Stimulated activated CD4-positive, alpha-beta T cell treated with anti-CD3 and anti-CD28 coated beads, Interleukin-1b, Interleukin-23, amount 100 ng/mL, for 48 hours (primary cell): Measurements from ENCODE around the gene VTI1A.
"Not testable (repeated sequence)": the region's sequence is repeated elsewhere in the genome, so short reads cannot be mapped to it uniquely, and the experiment has no call there.

ENCODE experiments used
- DNase-seq: peaks from one replicate; pipeline ENCODE4 v3.0.0-alpha.2; 2020

The VTI1A gene

DNA sequence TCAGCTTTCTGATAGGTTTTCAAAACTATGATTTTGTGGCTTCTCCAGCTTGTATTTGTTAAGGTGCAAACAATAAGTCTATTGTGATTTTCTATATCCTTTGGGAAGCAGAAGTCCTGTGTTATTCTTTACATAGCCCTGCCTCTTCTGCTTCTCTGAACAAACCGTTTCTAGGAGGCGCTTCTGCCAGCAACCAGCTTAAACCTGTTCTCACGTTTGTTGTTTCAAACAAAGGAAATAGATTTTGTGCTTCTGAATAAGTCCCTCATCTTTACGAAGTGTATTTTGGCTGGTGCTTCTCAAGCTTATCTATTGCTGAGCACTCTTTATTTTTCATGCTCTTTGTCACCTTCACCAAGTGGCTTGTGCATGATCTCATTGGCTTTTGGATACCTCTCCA lies 61.0 kb downstream of the VTI1A start:
- no peak for DNase-seq

DNA sequence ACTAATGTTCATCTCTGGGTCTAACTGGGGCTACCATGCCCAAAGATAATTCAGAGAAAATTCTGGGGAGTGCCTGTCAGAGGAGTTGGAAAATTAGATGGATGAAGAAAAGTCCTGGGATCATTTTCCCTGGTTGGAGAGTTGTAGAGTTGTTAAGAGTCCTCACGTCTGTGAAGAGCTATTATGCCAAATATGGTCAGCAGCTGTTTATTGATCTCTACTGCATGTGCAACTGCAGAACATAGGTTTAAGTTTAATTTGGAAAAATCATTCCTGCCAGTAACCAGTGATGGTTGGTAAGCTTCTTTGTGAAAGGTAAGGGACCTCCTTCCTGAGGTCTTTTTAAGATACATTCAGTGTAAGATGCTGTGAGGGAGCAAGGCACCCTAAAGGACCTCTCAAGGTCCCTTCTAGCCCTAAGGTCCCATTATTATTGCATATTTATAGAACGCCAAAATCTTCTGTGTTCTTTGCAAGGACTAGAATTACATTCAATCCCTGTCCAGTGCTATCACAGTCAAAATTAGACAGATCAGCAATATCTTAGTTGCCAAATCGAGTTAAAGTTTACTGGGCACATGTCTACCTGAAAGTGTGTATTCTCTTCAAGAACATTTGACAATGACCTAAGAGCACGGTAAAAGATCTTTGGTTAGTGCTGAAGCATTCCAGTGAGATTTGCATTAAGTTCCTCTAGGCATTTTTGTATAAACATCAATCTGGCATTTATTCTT lies 62.7 kb downstream of the VTI1A start:
- DNase-seq: no peak

DNA sequence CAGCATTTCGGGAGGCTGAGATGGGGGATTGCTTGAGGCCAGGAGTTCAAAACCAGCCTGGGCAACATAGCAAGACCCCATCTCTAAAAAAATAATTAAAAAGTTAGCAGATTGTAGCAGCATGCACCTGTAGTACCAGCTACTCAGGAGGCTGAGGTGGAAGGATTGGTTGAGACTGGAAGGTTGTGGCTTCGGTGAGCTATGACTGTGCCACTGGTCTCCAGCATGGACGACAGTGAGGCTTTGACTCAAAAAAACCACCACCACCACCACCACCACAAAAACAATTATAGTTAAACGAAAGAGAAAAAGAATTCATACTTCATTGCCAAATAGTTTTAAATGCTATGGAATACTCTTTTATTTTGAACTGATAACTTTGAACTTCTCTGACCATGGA lies 63.4 kb downstream of the VTI1A start:
- peak; percentile 6 for DNase-seq

DNA sequence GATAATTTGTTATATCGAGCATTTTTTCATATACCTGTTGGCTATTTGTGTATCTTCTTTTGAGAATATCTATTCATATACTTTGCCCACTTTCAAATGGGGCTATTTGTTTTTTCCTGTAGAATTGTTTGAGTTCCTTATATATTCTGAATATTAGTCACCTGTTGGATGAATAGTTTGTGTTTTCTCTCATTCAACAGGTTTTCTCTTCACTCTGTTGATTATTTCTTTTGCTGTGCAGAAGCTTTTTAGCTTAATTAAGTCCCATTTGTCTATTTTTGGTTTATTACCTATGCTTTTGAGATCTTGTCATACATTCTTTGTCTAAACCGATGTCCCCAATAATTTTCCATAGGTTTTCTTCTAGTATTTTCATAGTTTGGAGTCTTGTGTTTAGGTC lies 65.3 kb downstream of the VTI1A start:
- DNase-seq: no peak

DNA sequence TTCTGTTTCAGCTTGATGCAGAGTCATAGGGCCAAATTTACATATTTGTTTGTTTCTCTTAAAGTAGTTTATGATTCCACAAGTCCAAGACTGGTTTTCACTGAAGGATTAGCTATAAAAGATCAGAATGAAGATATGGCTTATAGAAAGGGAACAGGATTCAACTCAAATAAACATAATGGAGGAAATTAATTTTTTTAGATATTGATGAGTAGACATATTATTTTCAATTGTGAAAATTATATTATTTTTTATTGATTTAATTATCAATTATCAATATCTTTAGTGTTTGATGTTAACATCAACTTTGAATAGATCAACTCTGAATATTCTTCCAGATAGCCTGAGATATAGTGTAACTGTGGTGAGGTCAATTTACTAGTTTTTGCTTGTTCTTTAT lies 68.1 kb downstream of the VTI1A start:
- DNase-seq: no peak

DNA sequence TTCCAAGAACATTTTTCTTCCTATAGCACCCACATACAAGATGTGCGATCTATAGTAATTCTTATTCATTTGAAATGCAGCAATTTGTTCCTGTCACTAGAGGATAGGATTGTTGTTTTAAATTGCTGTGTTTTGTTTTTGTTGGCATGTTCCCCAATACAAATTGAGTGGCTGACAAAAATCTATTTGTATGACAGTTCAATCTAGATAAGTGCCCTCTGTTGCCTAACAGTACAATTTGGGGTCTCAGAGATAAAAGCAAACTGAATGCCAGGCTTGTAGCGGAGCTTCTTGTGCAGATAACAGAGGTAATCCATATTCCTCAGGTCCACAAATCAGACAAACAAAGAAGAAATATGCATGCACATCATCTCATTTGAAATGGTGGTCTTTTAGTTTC lies 68.8 kb downstream of the VTI1A start:
- DNase-seq: no peak

DNA sequence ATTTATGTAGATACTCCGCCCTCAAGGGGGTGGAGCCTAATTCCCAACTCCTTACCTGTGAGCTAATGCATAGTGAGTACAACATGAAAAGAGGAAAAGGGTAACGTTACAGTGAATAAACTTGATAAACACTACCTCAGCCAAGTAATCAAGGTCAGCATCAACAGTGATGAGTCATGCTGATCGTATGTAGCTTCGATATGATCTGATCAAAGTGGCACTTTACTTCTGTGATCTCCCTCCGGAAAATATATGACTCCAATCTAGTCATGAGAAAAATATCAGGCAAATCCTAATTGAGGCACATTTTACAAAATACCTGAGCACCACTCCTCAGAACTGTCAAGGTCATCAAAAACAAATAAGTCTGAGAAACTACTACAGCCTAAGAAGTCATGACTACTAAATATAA lies 70.4 kb downstream of the VTI1A start:
- no peak for DNase-seq

DNA sequence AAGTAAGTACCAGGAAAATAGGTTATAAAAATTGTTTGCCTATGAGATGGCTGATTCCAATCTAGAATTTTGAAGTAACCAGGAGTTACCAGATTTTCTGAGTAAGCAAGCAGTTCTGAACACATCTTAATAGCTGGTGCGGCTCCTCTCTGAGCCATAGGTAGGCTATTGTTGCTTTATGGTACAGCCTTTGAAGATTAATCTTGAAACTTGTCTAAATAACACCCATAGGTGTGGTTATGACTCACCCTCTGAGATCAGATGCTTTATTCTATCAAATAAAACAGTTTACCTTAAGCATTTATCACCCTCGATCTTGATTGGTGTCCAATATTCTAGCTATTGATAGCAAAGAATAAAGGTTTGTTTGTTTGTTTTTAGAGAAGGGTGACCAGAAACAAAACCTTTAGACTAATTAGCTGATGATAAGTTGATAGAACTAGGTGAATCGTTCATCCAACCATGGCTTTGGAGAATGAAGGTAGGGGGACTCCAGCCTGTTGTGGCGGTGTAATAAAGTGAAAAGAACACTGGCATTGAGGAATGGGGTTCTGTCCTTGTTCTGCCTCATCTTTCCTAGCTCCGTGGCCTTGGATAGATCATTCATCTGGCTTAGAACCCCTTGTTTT lies 72.2 kb downstream of the VTI1A start:
- peak; percentile 38 for DNase-seq

DNA sequence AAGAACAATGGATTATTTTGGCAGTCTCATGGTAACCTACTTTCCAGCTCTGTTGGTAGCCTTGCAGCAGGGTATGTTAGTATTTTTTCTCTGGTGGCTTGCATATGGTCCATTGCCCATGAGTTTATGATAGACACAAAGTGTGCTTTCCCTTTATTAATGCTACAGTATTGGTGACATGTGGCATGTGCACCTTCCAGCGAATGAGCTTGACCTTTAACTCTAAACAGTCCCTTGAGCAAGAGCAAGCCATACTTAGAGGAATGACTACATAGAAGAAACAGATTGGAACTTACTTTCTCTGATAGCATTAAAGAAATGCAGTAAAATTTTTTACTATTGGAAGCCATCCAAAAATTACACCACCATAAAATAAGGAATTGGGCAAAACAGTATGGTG lies 73.9 kb downstream of the VTI1A start:
- no peak for DNase-seq

DNA sequence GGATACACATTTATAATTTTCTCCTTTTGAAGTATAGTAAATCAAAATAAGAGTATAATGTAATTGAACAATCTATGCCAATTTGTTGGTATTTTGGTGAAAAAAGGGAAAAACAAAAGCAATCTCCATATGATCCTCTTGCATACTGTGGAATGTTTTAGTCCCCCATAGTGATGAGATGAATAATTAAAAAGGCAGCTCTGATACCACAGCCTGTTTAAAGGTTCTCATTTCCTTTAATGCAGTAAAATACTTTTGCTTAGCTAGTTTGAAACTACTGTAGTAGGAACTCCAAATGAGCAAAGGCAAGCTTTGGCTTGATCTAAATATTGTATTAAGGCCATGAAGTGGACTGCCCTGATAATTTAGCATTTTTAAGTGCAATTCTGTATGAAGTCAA lies 77.6 kb downstream of the VTI1A start:
- no peak for DNase-seq

DNA sequence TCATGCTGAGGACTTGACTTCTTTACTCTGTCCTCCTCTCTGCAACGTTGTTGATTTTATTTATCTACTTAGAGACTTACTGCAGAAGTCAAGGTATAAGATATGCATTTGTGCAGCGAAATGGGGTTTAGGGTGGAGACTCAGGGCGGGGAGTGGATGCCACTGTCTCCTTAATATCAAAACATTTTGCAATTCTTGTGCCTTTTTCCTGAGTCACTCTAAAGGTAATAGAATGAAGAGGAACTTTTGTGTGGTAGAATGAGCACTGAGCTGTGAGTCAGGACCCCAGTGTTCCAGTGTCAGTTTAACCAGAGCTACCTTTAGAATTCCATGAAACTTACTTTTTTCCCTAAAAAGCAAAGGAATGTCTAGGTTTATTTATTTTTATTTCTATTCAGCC lies 78.2 kb downstream of the VTI1A start:
- no peak for DNase-seq

DNA sequence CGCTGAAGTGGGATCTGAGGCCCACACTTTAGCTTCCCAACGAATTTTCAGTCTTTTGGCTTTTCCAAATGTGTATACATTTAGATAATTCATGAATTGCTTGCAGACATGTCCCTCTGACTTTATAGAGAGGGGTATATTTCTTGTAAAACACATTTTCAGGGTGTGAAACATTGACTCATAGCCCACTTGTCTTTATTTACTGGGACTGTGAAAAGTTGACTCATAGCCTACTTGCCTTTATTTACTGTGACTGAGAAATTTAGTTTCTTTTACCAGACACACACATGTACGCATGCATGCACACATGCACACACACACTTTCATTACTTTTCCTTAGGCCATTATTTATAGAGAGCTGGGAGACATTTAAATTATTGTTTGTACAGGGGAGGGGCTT lies 79.1 kb downstream of the VTI1A start:
- DNase-seq: no peak

DNA sequence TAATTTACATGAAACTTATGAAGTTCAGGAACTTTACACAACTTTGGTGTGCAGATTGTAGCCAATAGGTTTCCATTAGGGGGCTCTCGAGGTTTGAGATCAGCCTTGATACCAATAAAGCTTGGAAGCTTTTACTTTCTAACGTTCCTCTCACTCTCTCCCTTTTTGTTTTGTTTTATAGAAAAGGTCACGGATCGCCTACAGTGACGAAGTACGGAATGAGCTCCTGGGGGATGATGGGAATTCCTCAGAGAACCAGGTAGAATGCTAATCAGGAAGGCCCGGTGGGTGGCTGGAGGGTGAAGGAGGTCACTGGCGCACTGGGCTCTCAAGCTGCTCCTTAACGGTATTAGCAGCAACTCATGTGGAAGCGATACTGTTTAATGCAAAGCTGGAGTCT lies 79.9 kb downstream of the VTI1A start:
- DNase-seq: no peak

DNA sequence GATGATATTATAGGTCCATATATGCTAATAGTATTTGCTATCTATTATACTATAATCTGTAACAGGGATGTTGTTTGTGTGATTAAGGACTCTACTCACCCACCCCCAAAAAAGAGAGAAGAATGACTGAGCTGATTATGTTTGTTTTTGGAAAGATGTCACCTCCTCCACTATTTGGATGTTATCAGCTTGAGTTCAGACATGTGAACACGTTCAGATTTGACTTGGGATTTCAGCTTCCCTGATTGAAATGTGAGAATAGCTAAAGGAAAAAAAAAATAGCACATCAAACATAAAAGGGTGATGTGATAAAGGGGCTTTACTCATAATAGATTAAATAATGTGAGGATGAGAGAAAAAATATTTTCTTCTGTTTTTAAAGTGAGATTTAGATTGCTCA lies 81.2 kb downstream of the VTI1A start:
- DNase-seq: no peak

DNA sequence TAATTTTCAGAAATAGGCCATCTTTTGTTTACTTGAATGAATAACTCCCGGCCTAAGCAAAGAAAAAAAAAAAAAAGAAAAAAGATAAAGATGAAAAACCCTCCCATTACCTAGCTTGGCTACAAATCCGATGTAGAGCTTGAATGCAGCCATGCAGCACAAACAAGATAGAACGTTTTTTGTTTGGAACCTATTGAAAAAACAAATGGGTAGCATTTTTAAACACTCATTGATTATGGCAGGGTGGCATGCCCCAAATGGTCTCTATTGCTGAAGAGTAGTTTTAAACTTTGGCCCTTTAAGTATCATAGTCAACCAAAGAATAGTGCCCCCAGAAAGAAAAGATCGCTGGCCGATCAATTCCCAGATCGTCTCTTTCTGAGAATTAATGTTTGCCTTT lies 84.4 kb downstream of the VTI1A start:
- no peak for DNase-seq

DNA sequence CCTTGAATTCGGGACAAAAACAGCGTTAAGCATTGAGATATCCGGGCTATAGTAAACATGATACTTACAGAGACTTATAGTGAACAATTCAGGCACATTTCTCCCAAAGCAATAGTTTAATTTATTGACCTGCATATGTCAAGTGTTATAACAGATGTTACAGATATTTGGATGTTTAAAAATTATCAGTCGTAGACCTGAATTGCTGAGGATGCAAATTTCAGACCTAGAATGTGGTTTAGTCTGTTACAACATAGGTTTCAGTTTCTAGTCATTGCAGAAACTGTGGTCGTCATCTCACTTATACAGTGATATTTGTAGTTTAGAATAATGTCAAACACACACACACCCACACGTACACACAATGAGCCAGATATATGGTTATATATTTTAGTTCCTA lies 85.2 kb downstream of the VTI1A start:
- DNase-seq: no peak

DNA sequence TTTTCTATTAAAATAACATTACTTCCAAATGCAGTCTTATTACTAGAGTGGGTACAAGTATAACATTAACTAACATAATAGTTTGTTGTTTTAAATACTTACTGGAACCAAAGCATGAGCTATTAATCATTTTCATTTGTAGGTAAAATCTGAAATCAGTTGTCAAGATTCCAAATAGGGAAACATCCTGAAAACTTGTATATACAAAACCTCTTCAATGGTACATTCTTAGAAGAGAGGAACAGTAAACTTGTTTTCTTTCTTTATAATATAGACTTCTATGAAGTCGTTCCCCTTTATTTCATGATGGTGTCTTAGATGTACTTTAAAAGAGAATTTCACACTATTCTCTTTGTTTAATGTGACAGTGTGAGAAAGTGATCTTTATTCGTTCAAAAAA lies 85.9 kb downstream of the VTI1A start:
- no peak for DNase-seq

DNA sequence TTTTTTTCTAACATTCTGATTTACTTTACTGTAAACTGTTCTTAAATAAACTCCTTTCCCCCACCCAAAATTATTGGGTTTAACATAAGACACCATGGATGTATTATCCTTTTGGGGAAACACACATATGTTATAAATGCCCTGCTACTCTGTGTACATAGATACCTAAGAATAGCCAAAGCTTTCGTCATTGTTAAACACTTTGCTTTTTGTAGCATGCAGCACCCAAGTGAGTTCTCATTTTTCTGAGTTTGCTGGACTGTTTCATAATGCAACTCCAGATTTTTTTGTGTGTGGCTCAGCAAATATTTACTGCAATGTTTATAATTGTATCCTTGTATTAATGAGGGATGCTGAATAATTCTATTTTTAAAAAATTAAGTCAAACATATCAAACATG lies 86.9 kb downstream of the VTI1A start:
- no peak for DNase-seq

DNA sequence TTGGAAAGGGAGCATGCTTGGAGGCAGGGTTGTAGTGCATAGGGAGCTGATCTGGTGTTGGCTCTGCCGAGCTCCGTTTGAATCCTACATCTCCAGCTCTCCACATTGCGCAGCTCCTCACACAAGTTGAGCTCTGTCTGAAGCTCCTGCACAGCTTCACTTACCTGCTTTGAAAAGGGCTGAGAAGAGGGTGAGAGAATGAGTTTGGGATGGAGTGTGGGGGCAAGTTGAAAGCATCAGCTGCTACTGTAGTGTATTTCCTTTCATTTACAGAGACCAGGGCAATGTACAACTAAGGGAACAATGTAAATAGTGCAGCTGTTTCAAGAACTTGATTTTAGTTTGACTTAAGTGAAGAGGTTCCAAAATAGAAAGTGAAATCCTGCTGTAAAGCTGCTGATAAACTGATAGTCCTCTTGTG lies 88.5 kb downstream of the VTI1A start:
- no peak for DNase-seq

DNA sequence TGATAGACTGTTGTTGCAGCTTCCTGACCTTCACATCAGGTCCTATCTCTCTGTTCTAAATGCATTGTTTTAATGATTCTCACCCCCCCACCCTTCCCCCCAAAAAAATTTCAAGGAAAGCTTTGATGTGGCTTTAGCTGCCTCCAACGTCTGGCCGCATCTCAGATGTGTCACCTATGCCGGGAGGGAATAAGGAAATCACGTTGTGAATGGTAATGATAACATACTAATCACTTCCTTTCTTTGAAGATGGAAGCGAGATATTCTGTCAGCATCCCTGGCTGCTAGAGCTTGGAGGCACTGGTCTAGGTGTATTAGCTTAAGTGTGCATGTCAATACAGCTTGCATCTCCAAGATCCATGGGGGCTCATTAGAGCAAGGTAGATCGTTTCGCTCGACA lies 89.6 kb downstream of the VTI1A start:
- DNase-seq: no peak

DNA sequence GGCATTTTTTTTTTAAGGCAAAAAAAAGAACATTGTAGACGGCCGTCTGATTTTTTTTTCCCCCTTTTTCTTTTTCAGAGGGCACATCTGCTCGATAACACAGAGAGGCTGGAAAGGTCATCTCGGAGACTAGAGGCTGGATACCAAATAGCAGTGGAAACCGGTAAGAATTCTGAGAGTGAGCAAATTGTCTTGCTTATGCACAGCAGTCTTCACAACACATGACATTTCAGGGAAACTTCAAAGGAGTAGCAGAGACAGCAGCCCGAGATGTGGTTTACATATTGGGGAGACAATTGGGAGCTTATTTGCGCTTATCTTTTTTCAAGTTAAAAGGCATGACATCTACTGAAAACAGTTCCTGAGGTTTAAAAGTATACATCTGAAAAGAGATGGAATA lies 91.2 kb downstream of the VTI1A start:
- DNase-seq: no peak

DNA sequence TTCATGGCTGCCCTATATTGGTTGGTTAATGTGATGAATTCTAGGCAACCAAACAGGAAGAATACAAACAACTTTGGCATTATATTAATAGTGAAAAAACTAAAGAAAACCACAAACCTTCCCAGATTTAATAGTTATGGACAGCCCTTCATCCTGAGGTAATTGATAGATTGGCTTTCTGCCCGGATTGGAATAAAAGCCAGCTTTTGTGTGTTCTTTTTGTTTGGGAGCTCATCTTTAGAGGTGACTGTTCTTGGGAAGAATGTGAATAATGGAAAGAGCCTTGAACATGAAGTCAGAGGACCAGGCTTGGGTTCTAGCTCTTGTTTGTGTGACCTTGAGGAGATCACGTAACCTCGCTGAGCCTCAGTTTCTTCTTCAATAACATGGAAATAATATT lies 92.3 kb downstream of the VTI1A start:
- DNase-seq: no peak

DNA sequence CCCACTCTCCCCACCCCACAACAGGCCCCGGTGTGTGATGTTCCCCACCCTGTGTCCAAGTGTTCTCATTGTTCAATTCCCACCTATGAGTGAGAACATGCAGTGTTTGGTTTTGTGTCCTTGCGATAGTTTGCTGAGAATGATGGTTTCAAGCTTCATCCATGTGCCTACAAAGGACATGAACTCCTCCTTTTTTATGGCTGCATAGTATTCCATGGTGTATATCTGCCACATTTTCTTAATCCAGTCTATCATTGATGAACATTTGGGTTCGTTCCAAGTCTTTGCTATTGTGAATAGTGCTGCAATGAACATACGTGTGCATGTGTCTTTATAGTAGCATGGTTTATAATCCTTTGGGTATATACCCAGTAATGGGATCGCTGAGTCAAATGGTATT lies 95.8 kb downstream of the VTI1A start:
- DNase-seq: not testable (repeated sequence)

DNA sequence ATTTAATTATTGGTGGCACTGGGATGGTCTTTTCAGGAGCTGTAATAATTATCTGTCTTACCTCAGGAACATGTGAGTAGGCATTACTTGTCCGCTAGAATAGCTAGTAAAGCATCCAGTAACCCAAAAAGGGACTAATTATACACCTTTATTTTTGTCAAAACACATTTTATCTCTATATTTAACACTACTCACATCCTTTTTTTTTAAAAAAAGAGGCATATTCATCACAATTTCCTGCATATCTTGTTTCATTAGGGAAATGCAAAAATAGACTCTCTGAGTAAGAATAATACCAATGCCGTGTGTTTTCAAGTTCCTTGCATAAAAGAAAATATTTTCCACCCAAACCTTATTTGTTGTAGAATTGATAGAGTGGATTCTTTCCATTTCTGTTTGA lies 99.5 kb downstream of the VTI1A start:
- DNase-seq: no peak
